ENCODE data around the gene PHYH. TPM values are rescaled to one million over a fixed set of nuclear protein-coding genes. Genes with fewer than 3 reads are reported as not detected.

The PHYH gene
- total RNA-seq, 1 donor from 2014 or later = 19.9 TPM

GRCh38 chr10:13233358-13233757 lies 66.5 kb downstream of the PHYH start:
- H3K4me3 Mint-ChIP-seq (ENCODE audit: low read depth) = no peak overlapping the region
- H3K36me3 Mint-ChIP-seq (ENCODE audit: insufficient read depth) = no peaks in the 10 kb centered on the region
- H3K27me3 Mint-ChIP-seq = peaks cover 6% of the 10 kb centered on the region
- no peak overlapping the region for H3K27ac Mint-ChIP-seq
- H3K9me3 Mint-ChIP-seq (ENCODE audit: low read depth) = no peaks in the 10 kb centered on the region
- TF ChIP-seq CTCF (IDR thresholded peaks at IDR 0.05; ENCODE audit: unreplicated experiment) = no peak
- H3K4me1 Mint-ChIP-seq (ENCODE audit: low read depth) = no peaks in the 10 kb centered on the region
- no peak for DNase-seq (ENCODE audit: low spot score, unreplicated experiment)

GRCh38 chr10:13231808-13232207 lies 68.1 kb downstream of the PHYH start:
- Mint-ChIP-seq H3K27ac (no peak overlapping the region), H3K4me3 (ENCODE audit: low read depth) (no peak overlapping the region), H3K4me1 (ENCODE audit: low read depth) (no peaks in the 10 kb centered on the region), H3K36me3 (ENCODE audit: insufficient read depth) (no peaks in the 10 kb centered on the region), H3K9me3 (ENCODE audit: low read depth) (no peaks in the 10 kb centered on the region), H3K27me3 (peaks cover 6% of the 10 kb centered on the region)
- TF ChIP-seq CTCF (IDR thresholded peaks at IDR 0.05; ENCODE audit: unreplicated experiment) = no peak
- DNase-seq (ENCODE audit: low spot score, unreplicated experiment) = no peak

GRCh38 chr10:13231190-13231589 lies 68.7 kb downstream of the PHYH start:
- H3K9me3 Mint-ChIP-seq (ENCODE audit: low read depth) = no peaks in the 10 kb centered on the region
- no peaks in the 10 kb centered on the region for H3K4me1 Mint-ChIP-seq (ENCODE audit: low read depth)
- no peak for TF ChIP-seq CTCF (IDR thresholded peaks at IDR 0.05; ENCODE audit: unreplicated experiment)
- no peak overlapping the region for H3K27ac Mint-ChIP-seq
- DNase-seq (ENCODE audit: low spot score, unreplicated experiment) = no peak
- no peak overlapping the region for H3K4me3 Mint-ChIP-seq (ENCODE audit: low read depth)
- no peaks in the 10 kb centered on the region for H3K36me3 Mint-ChIP-seq (ENCODE audit: insufficient read depth)
- H3K27me3 Mint-ChIP-seq = peaks cover 6% of the 10 kb centered on the region

Other genes starting within 250 kb of the PHYH start
- gene OPTN, start 199.9 kb downstream of the PHYH start, total RNA-seq = 6.2 and 6.8 TPM in 2 replicates
- gene MCM10, start 138.5 kb downstream of the PHYH start, total RNA-seq = 20.2 and 21.4 TPM in 2 replicates
- gene UCMA, start 65.7 kb downstream of the PHYH start, total RNA-seq = not detected in 2 replicates
- 117 and 127 TPM in 2 replicates for gene SEPHS1, start 48.2 kb upstream of the PHYH start, total RNA-seq
- 43.2 and 47.8 TPM in 2 replicates for gene BEND7, start 228.9 kb upstream of the PHYH start, total RNA-seq